T-helper 1 cell treated with Interleukin-12 subunit alpha and Interleukin-12 subunit beta and Interleukin-4 antibody, amounts not matched to agents 30 μg/mL and 1 μg/mL, for 36 hours (primary cell): ENCODE data around the gene SF1.

Experiments
- H3K27ac Mint-ChIP-seq: one replicate; pipeline ENCODE4 v1.8.0; 2021; ENCODE audit warnings: mild to moderate bottlenecking, mixed read lengths
- H3K27me3 Mint-ChIP-seq: one replicate; pipeline ENCODE4 v1.8.0; 2021; ENCODE audit warnings: low read depth, mixed read lengths
- H3K36me3 Mint-ChIP-seq: one replicate; pipeline ENCODE4 v1.8.0; 2021; ENCODE audit warnings: low read depth, mixed read lengths
- H3K4me1 Mint-ChIP-seq: one replicate; pipeline ENCODE4 v1.8.0; 2021; ENCODE audit warnings: low read depth, mixed read lengths
- H3K4me3 Mint-ChIP-seq: one replicate; pipeline ENCODE4 v1.8.0; 2021; ENCODE audit warnings: mild to moderate bottlenecking, moderate library complexity, mixed read lengths
- H3K9me3 Mint-ChIP-seq: one replicate; pipeline ENCODE4 v1.8.0; 2021; ENCODE audit warnings: mixed read lengths

SF1 gene

DNA sequence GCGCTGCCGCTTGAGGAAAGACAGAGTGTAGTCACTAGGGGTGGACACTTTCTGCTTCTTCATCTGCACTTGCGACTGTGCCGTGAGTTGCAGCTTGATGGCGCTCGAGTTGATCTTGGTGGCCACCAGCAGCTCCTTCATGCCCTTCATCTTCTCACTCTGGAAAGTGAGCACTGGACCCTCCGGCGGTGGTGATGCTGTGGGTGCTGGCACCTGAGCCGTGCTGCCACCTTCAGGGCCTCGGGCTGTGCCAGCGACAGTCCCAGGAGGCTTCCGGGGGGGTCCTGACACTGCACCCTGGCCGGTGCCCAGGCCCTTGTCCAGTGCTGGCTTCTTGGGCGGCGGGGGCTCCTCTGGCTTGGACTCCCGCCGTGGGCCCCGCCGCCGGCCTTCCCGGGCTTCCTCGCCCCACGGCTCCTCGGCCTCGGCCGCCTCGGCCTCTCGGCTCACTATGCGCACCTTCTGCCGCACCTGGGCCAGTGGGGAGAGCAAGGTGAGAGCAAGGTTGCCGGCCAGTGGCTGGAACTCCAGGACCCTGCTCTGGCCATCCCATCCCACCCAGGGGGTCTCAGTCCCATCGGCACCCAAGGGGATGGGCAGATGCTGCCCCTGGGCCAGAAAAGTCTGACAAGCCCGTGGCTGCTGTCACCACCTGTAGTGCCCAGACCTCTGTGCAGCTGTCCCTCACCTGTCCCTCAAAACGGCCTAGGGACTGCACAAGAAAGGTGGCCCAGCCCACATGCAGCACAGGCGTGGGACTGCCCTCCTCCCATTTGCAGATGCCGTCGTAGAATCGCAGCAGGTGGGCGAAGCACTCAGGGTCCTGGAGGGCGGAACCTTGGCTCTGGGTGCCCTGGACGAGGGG is 26.2 kb upstream of the SF1 start:
- Mint-ChIP-seq H3K36me3 (peaks cover 7% of the 10 kb centered on the region), H3K27ac (no peak overlapping the region), H3K27me3 (no peaks in the 10 kb centered on the region), H3K4me3 (no peak overlapping the region), H3K9me3 (no peaks in the 10 kb centered on the region), H3K4me1 (peaks cover 17% of the 10 kb centered on the region)

DNA sequence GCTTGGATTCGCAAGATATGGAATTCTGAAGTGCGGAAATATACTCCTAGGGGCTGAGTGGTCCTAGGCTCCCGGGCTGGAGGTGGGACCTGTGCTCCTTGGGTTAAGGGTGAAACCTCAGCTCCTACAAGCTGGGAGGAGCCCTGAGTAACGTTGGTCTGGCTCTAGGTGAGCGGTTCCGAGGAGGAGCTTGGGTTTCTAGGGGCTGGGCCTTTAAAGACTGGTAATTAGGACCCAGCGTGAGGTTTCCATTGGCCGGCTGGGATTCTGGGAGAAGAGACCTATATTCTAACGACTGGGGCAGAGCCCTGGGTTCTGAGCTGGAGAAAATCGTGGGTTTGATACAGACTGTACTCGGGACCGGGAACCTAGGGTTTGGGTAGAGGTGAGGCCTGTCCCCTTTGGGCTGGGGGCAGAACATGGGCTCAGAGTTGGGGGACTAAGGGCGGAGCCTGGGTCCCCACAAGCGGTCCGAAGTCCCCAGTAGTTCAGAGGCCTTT is 25.6 kb upstream of the SF1 start:
- no peaks in the 10 kb centered on the region for H3K9me3 Mint-ChIP-seq
- H3K4me3 Mint-ChIP-seq = peak overlapping the region; percentile 85
- H3K4me1 Mint-ChIP-seq = peaks cover 13% of the 10 kb centered on the region
- no peaks in the 10 kb centered on the region for H3K27me3 Mint-ChIP-seq
- H3K36me3 Mint-ChIP-seq = peaks cover 10% of the 10 kb centered on the region
- peak overlapping the region; percentile 86 for H3K27ac Mint-ChIP-seq

DNA sequence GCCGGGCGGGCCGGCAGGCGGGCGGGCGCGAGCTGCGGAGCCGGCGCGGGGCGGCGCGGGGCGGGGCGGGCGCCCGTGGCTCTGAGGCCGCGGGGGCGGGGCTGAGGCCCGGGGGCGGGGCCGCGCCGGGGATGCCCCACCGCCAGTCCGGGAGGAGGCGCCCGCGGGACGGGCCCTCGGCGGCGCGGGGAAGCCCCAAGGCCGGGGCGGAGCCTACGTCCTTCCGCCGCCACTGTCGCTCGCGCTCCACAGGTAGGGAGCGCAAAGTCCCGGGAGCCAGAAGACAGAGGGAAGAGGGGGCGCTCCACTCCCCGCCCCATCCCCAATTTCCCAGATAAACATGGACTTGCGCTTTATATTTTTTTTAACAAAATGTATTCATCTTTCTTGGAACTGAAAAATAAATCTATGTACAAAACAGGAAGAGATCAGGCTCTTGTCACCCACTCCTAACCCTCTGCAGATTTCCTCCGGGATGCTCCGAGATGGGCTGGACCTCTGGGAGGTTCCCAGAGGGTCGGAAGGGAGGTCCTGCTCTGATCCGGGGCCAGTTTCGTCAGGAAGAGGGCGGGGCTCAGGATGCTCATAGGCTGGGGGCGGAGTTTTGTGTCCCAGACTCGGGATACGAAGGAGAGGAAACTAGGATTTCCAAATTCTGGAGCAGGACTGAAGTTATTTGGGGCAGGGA is 25.0 kb upstream of the SF1 start, which contains the start of gene MAP4K2:
MAP4K2 (minus strand) TSS at position 57 of the 688 bp plus-strand sequence. CDS start 65 bp downstream, outside the sequence.
- peaks cover 13% of the 10 kb centered on the region for H3K36me3 Mint-ChIP-seq
- H3K4me3 Mint-ChIP-seq = peak within 1 kb of the TSS; percentile 85
- H3K27me3 Mint-ChIP-seq = no peaks in the 10 kb centered on the region
- H3K27ac Mint-ChIP-seq = peak within 1 kb of the TSS; percentile 86
- peaks cover 16% of the 10 kb centered on the region for H3K4me1 Mint-ChIP-seq
- no peaks in the 10 kb centered on the region for H3K9me3 Mint-ChIP-seq

DNA sequence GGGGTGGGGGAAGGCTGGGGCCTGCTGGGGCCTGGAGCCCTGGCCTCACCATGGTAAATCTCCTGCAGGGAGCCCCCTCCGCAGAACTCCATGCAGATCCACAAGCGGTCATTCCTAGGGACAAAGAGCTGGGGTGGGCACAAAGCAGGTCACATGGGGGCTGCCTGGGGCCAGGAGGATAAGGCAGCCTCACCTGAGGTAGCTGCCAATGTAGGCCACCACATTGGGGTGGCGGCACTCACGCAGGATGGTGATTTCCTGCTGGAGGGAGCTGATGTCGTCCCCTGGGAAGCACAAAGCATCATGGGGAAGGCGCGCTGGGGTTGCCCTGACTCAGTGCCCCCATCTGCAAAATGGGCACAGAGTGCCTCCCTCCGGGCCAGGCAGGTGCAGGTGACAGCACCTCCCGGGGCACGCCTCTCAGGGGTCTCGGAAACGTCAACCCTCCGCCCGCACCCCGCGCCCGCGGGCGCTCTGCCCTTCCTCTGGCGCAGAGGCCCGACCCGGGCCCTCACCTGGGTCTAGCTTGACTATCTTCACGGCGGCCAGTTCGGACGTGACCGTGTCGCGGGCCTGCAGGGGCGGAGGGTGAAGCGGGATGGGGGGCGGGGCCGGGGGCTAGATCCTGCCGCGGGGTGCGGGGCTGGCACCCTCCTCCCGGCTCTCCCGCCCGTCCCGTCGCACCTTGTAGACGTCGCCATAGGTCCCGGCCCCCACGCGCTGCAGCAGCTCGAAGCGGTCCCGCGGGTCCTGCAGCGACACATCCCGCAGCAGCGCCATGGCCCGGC is 24.2 kb upstream of the SF1 start:
- no peaks in the 10 kb centered on the region for H3K27me3 Mint-ChIP-seq
- peak overlapping the region; percentile 77 for H3K4me3 Mint-ChIP-seq
- H3K9me3 Mint-ChIP-seq = no peaks in the 10 kb centered on the region
- H3K27ac Mint-ChIP-seq = peak overlapping the region; percentile 52
- peaks cover 13% of the 10 kb centered on the region for H3K36me3 Mint-ChIP-seq
- peaks cover 16% of the 10 kb centered on the region for H3K4me1 Mint-ChIP-seq

DNA sequence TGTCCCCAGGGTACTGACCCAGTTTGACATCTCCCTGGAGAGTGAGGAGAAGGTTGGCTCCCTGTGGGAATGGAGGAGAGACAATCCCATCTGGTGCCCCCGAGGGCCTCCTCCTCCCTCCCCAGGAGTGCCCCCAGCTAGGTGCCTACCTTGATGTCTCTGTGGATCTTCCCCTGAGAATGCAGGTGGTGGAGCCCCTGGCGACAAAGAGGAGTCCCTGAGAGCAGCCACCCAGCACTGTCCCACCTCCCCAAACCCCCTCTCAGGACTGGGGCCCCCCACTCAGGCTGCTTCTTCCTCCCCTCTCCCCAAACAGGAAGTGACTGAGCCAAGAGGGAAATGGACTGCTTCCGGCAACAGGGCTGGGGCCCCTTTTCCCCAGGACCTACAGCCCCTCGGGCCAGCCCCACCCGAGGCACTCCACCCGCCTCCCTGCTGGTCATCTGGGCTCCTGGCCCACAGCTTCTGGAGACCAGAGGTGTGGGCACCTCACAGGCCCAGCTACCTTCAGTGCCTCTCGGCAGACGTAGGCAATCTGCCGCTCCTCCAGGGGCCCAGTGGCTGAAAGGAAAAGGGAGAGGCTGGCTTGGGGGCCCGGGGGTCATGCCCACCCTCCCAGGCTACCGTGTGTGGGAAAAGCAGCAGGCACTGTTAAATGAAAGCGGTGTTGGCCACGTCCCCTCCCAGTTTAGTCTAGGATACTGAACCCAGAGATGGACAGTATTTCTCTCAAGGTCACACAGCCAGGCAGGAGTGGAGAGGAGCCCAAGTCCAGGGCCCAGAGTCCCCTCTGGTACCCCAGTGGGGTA is 23.4 kb upstream of the SF1 start:
- H3K4me1 Mint-ChIP-seq = peaks cover 13% of the 10 kb centered on the region
- H3K4me3 Mint-ChIP-seq = peak overlapping the region; percentile 77
- peaks cover 10% of the 10 kb centered on the region for H3K36me3 Mint-ChIP-seq
- no peaks in the 10 kb centered on the region for H3K27me3 Mint-ChIP-seq
- H3K27ac Mint-ChIP-seq = peak overlapping the region; percentile 52
- no peaks in the 10 kb centered on the region for H3K9me3 Mint-ChIP-seq

DNA sequence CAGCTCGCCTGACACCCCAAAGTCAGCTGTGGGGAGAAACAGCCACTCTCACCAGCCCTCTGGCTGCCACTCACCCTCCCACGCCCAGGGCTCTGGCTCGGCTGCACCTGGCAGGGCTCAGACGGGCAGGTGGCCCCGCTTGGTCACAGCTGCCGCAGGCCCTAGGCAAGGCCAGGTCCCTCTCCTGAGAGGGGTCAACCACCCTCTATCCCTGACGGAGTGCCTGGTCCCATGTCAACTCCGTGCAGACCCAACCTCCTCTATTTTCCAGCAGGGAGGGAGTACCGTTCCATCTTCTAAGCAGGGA is 22.8 kb upstream of the SF1 start:
- Mint-ChIP-seq H3K27me3 (no peaks in the 10 kb centered on the region), H3K4me1 (peaks cover 12% of the 10 kb centered on the region)

DNA sequence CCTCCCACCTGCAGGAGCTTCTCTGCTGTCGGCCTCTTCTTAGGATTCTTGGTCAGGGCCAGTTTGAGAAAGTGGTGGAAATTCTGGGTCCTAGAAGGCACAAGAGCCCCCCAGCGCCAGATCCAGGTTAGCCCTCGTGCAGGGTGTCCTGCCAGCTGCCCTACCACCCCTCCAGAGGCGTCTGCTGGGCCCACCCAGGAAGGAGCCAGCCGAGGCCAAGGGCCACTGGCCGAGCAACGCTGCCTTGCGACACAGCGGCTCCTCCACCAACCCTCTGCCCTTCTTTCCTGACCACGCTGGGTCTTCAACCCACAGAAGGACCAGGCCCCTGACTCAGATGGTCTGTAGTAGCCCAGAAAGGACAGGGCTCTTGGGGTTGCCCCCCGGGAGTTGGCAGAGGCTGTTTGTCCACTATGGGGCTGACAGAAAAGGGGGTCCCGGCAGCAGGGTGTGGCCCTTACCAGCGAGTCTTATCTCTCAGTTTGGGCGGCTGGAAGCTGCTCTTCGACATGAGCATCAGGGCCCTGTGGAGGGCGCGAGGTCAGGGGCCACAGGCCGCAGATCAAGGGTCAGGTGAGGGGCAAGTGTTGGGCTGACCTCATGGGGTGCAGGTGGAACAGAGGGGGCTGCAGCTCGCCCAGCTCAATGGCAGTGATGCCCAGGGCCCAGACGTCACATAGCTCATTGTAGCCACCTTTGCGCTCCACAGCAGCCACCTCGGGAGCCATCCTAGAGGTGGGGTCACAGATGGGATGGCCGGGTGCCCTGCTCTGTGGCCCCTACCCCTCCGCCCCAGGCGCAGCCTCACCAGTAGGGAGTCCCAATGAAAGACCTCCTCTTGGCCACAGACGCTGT is 22.2 kb upstream of the SF1 start:
- Mint-ChIP-seq H3K36me3 (peaks cover 9% of the 10 kb centered on the region), H3K4me1 (peaks cover 12% of the 10 kb centered on the region), H3K4me3 (peak overlapping the region; percentile 10), H3K9me3 (no peaks in the 10 kb centered on the region), H3K27me3 (no peaks in the 10 kb centered on the region), H3K27ac (no peak overlapping the region)

More for the DNA sequence above, 22.8 kb upstream of the SF1 start:
- no peaks in the 10 kb centered on the region for H3K9me3 Mint-ChIP-seq
- peaks cover 10% of the 10 kb centered on the region for H3K36me3 Mint-ChIP-seq
- H3K4me3 Mint-ChIP-seq = peak overlapping the region; percentile 10
- no peak overlapping the region for H3K27ac Mint-ChIP-seq

DNA sequence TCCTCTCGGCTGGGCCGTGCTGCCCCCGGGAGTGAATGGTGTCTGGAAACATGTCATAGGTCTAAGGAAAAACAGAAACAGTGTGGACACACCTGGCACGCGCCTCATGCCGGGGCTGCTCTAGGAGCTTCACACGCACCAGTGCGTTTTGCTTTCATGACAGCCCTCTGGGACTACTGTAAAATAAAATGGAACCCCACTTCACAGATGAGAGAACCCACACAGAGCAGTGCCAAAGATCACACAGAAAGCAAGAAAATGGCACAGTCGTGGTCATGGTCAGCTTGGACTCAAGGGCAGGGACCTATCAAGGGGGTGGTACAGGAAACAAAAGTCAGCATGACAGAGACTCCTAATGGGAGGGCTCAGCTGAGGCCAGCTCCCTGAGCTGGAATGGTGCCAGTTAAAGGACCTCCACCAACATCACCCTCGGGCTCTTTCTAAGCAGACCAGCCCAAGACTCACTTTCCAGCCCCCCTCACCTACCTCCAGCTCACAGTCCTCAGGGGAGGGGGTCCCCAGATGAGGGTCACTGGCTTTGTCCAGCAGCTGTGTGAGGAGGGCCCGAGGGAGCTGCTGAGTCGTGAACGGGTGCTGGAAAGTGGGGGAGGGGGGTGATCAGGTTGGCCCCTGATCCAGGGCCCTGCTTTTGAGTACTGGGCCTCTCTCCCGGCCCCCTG is 21.4 kb upstream of the SF1 start:
- Mint-ChIP-seq H3K27ac (no peak overlapping the region), H3K27me3 (no peaks in the 10 kb centered on the region), H3K4me1 (peaks cover 16% of the 10 kb centered on the region), H3K4me3 (no peak overlapping the region), H3K36me3 (peaks cover 10% of the 10 kb centered on the region), H3K9me3 (no peaks in the 10 kb centered on the region)

DNA sequence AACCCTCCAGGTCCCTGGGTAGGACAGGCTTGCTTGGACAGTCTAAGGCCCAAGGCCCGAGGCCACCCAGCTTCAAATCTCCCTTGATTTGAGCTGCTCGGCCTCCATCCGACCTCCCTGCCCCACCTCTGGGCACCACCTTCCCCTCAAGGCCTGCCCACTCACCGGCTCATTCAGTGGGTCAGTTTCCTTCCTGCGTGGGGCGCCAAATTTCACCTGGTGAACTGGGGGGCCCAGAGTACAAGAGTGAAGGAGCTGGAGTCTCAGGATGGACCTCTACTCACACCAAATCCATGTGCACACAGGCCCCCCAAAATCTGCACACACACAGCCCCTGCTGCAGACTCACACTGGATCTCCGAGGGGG is 20.9 kb upstream of the SF1 start:
- Mint-ChIP-seq H3K4me1 (peaks cover 18% of the 10 kb centered on the region), H3K27ac (no peak overlapping the region), H3K27me3 (no peaks in the 10 kb centered on the region), H3K9me3 (no peaks in the 10 kb centered on the region), H3K36me3 (peaks cover 12% of the 10 kb centered on the region), H3K4me3 (no peak overlapping the region)

DNA sequence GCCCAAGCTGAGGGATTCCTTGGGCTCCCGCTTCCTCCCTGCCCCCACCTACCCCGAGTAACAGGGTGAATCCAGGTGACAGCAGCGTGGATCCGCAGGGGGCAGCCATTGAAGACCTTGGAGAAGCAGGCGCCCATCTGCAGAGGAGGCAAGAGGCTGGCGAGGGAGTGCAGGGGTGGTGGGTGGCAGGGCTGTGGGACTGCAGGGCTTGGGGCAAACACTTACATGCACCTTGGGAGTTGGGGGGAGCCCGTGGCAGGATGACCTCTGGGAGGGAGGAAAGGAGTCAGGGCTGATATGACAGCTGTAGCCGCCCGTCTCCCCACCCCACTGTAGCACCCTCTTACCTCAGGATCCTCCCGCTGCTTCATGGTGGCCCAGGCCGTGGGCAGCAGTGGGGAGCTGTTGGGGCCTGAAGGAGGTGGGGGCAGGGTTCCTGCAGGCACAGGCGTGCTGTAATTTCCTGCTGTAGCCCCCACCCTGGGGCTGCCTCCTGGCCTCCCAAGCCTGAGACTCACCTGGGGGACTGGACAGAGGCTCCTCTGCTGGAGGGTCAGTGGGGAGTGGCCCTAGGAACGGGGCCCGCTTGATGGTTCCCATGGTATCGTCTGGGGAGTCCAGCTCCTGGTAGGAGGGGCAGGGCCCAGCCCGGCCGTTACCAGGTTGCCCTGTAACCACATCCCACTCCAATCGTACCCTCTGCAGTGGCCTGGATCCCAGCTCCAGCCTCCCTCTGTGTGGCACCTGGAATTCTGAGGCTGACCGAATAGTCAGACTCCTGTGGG is 18.6 kb upstream of the SF1 start:
- Mint-ChIP-seq H3K4me3 (no peak overlapping the region), H3K27me3 (no peaks in the 10 kb centered on the region), H3K27ac (no peak overlapping the region), H3K9me3 (no peaks in the 10 kb centered on the region), H3K4me1 (peaks cover 17% of the 10 kb centered on the region), H3K36me3 (peaks cover 12% of the 10 kb centered on the region)

DNA sequence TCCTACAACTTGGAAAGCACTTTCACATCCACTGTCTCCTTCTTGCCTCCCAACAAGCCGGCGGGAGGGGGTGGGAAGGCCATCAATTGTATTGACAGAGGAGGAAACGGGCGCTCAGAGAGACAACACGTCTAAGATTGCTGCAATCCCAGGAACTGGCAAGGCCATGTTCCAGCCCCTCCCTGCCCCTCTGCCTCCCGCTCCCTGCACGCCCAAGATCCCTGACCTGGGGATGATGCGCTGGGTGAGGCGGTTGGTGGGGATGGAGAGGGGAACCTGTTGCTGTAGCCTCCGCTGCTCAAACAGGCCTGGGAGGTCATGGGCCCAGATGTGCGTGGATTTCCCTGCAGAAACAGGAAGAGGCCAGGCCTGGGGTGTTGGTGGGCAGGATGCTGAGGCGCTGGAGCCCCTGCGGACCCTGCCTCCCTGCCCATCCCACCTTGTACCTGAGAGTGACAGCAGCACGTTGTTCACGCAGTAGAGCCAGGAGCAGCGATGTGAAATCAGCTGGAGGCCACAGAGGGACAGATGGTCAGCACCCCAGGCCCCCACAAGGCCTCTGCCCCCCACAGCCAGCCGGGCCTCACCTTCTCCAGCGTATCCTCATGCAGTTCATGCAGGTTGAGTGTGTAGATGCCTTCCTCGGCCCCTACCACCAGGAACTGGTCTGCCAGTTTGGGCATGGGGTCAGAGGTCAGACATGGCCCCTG is 17.9 kb upstream of the SF1 start:
- Mint-ChIP-seq H3K27ac (no peak overlapping the region), H3K36me3 (peaks cover 12% of the 10 kb centered on the region), H3K27me3 (no peaks in the 10 kb centered on the region), H3K4me3 (no peak overlapping the region), H3K4me1 (peaks cover 17% of the 10 kb centered on the region), H3K9me3 (no peaks in the 10 kb centered on the region)

DNA sequence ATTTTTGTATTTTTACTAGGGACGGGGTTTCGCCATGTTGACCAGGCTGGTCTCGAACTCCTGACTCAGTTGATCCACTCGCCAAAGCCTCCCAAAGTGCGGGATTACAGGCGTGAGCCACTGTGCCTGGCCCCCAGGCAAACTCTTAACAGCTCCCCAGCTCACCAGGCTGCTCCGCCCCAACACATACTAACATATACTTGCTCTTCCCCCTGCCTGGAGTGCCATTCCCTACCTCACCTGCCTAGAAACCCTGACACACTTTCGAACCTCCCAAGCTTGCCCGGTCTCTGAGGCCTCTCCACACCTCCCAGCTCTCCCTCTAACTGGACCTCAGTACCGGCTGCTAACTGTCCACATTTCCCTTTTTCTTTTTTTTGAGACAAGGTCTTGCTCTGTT is 16.2 kb upstream of the SF1 start:
- Mint-ChIP-seq H3K9me3 (no peaks in the 10 kb centered on the region), H3K4me1 (peaks cover 17% of the 10 kb centered on the region), H3K36me3 (peaks cover 15% of the 10 kb centered on the region), H3K4me3 (no peak overlapping the region), H3K27me3 (no peaks in the 10 kb centered on the region), H3K27ac (no peak overlapping the region)
